Prostate gland (tissue), 2 donors: ENCODE data around the gene AKR7A2. TPM values are rescaled to one million over a fixed set of nuclear protein-coding genes. Genes with fewer than 3 reads are reported as not detected.

Experiments
- DNase-seq: peaks from one replicate; pipeline ENCODE4 v3.0.0-alpha.2; 2019; ENCODE audit warnings: low spot score
- H3K27ac ChIP-seq, 2 donors: fragments of 200-600 bp; sonication (generic); 2 replicates each; pipeline ENCODE4 v1.5.1; 2017 to 2019
- H3K27me3 ChIP-seq: fragments of 200-600 bp; sonication (generic); replicated peaks from 2 replicates; pipeline ENCODE4 v1.5.1; 2019; ENCODE audit not compliant: insufficient read depth
- H3K36me3 ChIP-seq, 2 donors: fragments of 200-600 bp; sonication (generic); 1 replicate in 1 of 2; 2 replicates in 1 of 2; pipeline versions ENCODE4 v1.5.1 to v1.8.1; 2017 to 2019
- H3K4me1 ChIP-seq: fragments of 200-600 bp; sonication (generic); replicated peaks from 2 replicates; pipeline ENCODE4 v1.5.1; 2019
- H3K4me3 ChIP-seq, 2 donors: fragments of 200-600 bp; sonication (generic); 2 replicates each; pipeline ENCODE4 v1.5.1; 2017 to 2019
- H3K9me3 ChIP-seq: fragments of 200-600 bp; sonication (generic); 2 replicates; pipeline ENCODE4 v1.5.1; 2017
- POLR2A ChIP-seq: fragments of 450-650 bp; IDR thresholded peaks from one replicate; pipeline ENCODE4 v1.6.1; 2016; ENCODE audit warnings: antibody characterized with exemption, mild to moderate bottlenecking
- POLR2AphosphoS5 ChIP-seq: sonication (generic); formaldehyde crosslinking; IDR thresholded peaks from one replicate; pipeline ENCODE4 v1.6.1; 2017; ENCODE audit warnings: antibody characterized with exemption
- WGBS: methylation state at CpG from one replicate; pipeline ENCODE4 v1.1.5; 2018; 5-methylcytosine and 5-hydroxymethylcytosine counted together
- intact Hi-C: fragments of 100-400 bp; cut with DNase I; formaldehyde crosslinking; loops from one replicate; pipeline ENCODE4 v1.14.2; 2022
- total RNA-seq, 2 donors: library from RNA; depleted of rRNA; stranded (reverse); fragments of >200 nt; gene quantifications; one replicate each; pipeline ENCODE4 v1.1.0, GENCODE V29; 2016
- TF ChIP-seq, protein P1 (sequence below), 4 experiments: fragments of 200-600 bp in 2 of 4; fragments of 450-650 bp in 2 of 4; sonication (generic) in 2 of 4; IDR thresholded peaks; 1 replicate in 3 of 4; 2 replicates in 1 of 4; pipeline ENCODE4 v1.5.1; 2016 to 2019; ENCODE audit warnings: antibody characterized with exemption in 4 of 4, mild to moderate bottlenecking in 2 of 4, moderate library complexity in 2 of 4

AKR7A2 gene
- total RNA-seq, 2 donors from 2014 or later = 153 to 172 TPM

DNA sequence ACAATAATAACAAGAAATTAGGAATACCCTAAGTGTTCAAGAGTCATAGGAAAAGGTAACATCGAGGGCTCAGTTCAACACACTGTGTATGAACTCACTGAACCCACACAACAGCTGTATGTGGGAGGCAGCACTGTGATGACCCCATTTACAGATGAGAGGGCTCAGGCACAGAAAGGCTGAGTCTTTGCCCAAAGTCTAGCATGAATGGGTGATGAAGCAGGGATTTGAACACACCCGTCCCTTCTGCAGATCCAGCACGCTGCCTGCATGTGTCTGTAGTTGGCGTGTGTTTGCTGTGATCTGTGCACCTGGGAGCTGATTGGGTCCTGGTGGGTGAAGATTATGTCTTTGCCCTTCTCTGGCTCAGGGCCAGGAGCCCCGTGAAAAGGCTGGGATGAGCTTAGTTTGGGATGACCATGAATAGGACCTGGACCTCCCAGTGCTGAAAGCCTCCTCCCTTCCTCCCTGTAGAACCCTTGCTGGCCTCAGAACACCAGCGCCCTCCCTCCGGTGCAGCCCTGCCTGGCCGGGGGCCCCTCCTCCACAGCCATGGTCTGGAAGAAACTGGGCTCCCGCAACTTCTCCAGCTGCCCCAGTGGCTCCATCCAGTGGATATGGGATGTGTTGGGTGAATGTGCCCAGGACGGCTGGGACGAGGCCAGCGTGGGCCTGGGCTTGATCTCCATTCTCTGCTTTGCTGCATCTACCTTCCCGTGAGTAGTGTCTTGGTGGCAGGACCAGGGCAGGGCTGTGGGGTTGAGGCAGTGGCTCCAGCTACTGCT is 5.4 kb upstream of the AKR7A2 start:
- WGBS = 73% methylated on average over 13 of the region's 13 CpGs
- intact Hi-C loops = no loop called here
- TF ChIP-seq POLR2A (no peak), POLR2AphosphoS5 (no peak)
- TF ChIP-seq, protein P1, sequence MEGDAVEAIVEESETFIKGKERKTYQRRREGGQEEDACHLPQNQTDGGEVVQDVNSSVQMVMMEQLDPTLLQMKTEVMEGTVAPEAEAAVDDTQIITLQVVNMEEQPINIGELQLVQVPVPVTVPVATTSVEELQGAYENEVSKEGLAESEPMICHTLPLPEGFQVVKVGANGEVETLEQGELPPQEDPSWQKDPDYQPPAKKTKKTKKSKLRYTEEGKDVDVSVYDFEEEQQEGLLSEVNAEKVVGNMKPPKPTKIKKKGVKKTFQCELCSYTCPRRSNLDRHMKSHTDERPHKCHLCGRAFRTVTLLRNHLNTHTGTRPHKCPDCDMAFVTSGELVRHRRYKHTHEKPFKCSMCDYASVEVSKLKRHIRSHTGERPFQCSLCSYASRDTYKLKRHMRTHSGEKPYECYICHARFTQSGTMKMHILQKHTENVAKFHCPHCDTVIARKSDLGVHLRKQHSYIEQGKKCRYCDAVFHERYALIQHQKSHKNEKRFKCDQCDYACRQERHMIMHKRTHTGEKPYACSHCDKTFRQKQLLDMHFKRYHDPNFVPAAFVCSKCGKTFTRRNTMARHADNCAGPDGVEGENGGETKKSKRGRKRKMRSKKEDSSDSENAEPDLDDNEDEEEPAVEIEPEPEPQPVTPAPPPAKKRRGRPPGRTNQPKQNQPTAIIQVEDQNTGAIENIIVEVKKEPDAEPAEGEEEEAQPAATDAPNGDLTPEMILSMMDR (IDR thresholded peaks at IDR 0.05) = no peak

DNA sequence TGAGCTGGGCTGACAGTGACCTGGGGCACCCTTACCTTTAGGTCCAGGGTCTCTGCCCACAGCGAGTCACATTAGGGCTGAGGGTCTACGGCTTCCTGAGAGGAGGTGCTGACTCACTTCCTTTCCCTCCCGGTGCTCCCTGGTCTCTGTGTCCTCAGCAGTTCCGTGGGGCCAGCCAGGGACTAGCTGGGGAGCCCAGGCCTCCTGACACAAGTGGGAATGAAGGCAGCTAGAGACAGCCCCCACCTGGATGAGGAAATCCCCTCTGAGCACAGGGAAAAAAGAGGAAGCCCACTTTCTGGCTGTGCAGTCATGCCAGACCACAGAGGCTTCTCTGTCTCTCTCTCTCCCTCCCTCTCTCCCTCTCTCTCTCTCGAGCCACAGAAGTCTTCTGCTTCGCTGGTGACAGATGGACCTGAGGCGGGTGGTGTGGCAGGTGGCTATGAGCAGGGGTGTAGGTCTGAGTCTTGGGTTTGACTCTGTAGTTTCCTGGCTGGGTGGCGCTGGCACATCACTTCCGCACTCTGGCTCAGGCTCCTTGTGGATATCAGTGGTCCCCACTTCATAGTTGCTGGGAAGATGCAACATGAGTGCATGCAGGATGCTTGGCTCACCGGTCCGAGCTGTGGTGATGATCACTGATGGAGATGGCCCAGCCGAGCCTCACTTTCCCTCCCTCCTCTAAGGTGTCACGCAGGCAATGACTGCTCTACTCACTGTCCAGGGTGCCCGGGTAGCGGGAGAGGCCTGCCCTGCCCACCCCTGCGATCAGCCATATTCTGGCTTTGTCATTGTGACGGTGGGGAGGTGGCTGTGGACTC is 3.6 kb upstream of the AKR7A2 start:
- DNase-seq = no peak
- 73% methylated on average over 17 of the region's 17 CpGs for WGBS
- Histone ChIP-seq H3K36me3 (no peaks in the 10 kb centered on the region), H3K27ac (no peak overlapping the region), H3K27me3 (no peaks in the 10 kb centered on the region), H3K9me3 (no peaks in the 10 kb centered on the region), H3K4me3 (no peak overlapping the region), H3K4me1 (peaks cover 3% of the 10 kb centered on the region)
- intact Hi-C loops = no loop called here
- TF ChIP-seq POLR2AphosphoS5 (no peak), POLR2A (no peak)
- TF ChIP-seq, protein P1 (IDR thresholded peaks at IDR 0.05) = no peak

More for the DNA sequence above, 5.4 kb upstream of the AKR7A2 start:
- H3K27me3 ChIP-seq = no peaks in the 10 kb centered on the region
- H3K36me3 ChIP-seq = no peaks in the 10 kb centered on the region
- no peak overlapping the region for H3K4me3 ChIP-seq
- DNase-seq = no peak
- no peak overlapping the region for H3K27ac ChIP-seq
- no peaks in the 10 kb centered on the region for H3K9me3 ChIP-seq
- peaks cover 3% of the 10 kb centered on the region for H3K4me1 ChIP-seq

- no peaks in the 10 kb centered on the region for H3K27me3 ChIP-seq
- no peak overlapping the region for H3K4me3 ChIP-seq
- intact Hi-C loops = no loop called here
- no peaks in the 10 kb centered on the region for H3K9me3 ChIP-seq
- peaks cover 3% of the 10 kb centered on the region for H3K4me1 ChIP-seq
- no peaks in the 10 kb centered on the region for H3K36me3 ChIP-seq
- WGBS = 83% methylated on average over 10 of the region's 10 CpGs
- TF ChIP-seq, protein P1 (IDR thresholded peaks at IDR 0.05) = no peak
- TF ChIP-seq POLR2A = no peak
- no peak for TF ChIP-seq POLR2AphosphoS5
- DNase-seq = no peak
- H3K27ac ChIP-seq = no peak overlapping the region
Observed at GRCh38 chr1:19313961-19314882, 2.3 kb upstream of the AKR7A2 start.

DNA sequence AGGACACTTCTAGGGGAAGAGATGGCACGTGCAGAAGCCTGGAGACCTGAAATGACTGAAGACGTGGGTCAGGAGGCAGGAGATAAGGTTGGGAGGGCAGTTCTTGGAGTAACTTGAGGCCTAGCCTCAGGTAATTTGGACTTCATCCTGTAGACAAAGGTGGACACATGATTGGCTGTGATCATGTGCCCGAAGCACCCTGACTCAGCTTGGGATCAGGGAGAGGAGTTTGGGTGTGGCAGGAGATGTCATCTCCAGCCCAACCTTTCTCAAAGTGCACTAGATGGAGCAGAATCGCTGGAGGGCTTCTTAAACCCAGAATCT is 1.7 kb upstream of the AKR7A2 start:
- no peaks in the 10 kb centered on the region for H3K36me3 ChIP-seq
- 87% methylated on average over 4 of the region's 4 CpGs for WGBS
- no peaks in the 10 kb centered on the region for H3K9me3 ChIP-seq
- no peak for DNase-seq
- no peak overlapping the region for H3K4me3 ChIP-seq
- H3K4me1 ChIP-seq = peaks cover 3% of the 10 kb centered on the region
- intact Hi-C loops = no loop called here
- H3K27me3 ChIP-seq = no peaks in the 10 kb centered on the region
- TF ChIP-seq, protein P1 (IDR thresholded peaks at IDR 0.05) = no peak
- TF ChIP-seq POLR2A (no peak), POLR2AphosphoS5 (no peak)
- H3K27ac ChIP-seq = no peak overlapping the region
